MG63 (cell line): ENCODE measurements around the gene ERC1. TPM values are rescaled to one million over a fixed set of nuclear protein-coding genes. Genes with fewer than 3 reads are reported as not detected.
A peak's percentile ranks its signal among the peaks of the same experiment; 100 is the strongest.

Source experiments
- DNase-seq: peaks from one replicate; pipeline ENCODE4 v3.0.0-alpha.2; 2020
- H3K27me3 ChIP-seq: fragments of 250-450 bp; sonication (Bioruptor Pico); 2 replicates; pipeline ENCODE4 v1.5.1; 2020; ENCODE audit warnings: mild to moderate bottlenecking, moderate library complexity
- H3K36me3 ChIP-seq: fragments of 250-450 bp; sonication (Bioruptor Pico); 2 replicates; pipeline ENCODE4 v1.5.1; 2020; ENCODE audit warnings: mild to moderate bottlenecking, moderate library complexity
- H3K4me3 ChIP-seq: fragments of 250-450 bp; sonication (Bioruptor Pico); 2 replicates; pipeline ENCODE4 v1.5.1; 2020; ENCODE audit warnings: mild to moderate bottlenecking, moderate library complexity
- H3K9me3 ChIP-seq: fragments of 250-450 bp; sonication (Bioruptor Pico); 2 replicates; pipeline ENCODE4 v1.5.1; 2020; ENCODE audit warnings: mild to moderate bottlenecking, moderate library complexity
- total RNA-seq: library from RNA; depleted of rRNA; stranded (reverse); fragments of >200 nt; shearing (Covaris generic); gene quantifications from 2 replicates; pipeline ENCODE4 v1.2.3, GENCODE V29; 2014; ENCODE audit warnings: low replicate concordance; rRNA removed

ERC1 gene
- total RNA-seq, 1 experiment from 2014 or later = 24.4 TPM

DNA sequence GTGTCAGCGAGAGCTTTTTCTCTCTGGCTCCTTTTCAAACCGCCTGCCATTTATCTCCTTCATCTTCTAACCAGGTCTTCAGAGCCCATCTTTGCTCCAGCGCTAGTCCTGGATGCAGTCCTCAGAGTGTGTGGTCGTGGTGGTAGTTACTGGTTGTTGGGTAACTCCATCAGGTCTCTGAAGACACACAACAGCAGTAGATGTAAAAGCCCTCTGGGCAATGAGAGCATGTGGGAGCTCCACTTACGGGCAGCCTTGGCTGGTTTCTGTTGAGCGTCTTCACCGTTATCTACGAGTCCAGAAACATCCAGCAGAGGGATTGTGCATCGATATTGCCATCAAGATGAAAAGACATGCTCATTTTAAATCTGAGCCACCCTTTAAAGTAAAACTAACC is 542.2 kb downstream of the ERC1 start:
- H3K27me3 ChIP-seq = no peaks in the 10 kb centered on the region
- DNase-seq = no peak
- peak overlapping the region; percentile 78 for H3K4me3 ChIP-seq
- H3K9me3 ChIP-seq = no peaks in the 10 kb centered on the region
- peaks cover 67% of the 10 kb centered on the region for H3K36me3 ChIP-seq

DNA sequence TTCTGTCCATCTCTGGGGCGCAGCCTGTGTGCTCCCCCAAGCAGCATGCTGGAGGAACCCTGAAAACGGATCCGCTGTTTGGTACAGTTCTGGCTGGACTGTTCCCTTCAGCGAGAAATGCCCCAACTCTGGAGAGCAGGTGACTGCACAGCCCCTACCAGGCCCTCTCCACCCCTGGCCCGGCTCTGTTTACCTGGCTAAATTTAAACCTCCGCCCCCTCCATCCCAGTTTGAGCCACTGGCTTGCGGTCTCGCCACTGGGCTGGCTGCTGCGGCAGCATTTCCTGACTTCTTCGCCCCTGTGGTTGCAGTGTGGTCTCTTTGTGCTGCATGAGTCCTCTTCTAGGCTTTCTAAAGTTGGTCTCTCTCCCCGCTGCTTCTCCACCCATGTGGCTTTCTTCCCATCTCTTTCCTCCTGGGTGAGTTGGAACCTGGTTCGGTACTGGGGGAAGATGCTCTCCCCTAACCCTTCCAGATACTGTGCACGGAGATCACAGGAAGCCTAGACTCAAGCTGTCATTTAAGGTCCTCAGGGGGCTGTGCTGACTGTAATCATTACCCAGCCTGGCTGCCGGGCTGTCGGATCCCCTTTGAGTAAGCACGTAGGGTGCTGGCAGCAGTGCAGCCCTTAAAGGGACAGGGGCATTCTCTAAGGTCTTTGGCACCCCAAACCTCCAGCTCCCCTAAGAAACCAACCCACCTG is 542.7 kb downstream of the ERC1 start:
- Histone ChIP-seq H3K27me3 (no peaks in the 10 kb centered on the region), H3K36me3 (peaks cover 70% of the 10 kb centered on the region), H3K9me3 (no peaks in the 10 kb centered on the region), H3K4me3 (peak overlapping the region; percentile 78)
- DNase-seq = peak; percentile 52

- Histone ChIP-seq H3K9me3 (no peaks in the 10 kb centered on the region), H3K4me3 (peak overlapping the region; percentile 78), H3K27me3 (no peaks in the 10 kb centered on the region), H3K36me3 (peaks cover 80% of the 10 kb centered on the region)
- peak; percentile 21 for DNase-seq
Observed at GRCh38 chr12:1534748-1535147, 543.7 kb downstream of the ERC1 start.

DNA sequence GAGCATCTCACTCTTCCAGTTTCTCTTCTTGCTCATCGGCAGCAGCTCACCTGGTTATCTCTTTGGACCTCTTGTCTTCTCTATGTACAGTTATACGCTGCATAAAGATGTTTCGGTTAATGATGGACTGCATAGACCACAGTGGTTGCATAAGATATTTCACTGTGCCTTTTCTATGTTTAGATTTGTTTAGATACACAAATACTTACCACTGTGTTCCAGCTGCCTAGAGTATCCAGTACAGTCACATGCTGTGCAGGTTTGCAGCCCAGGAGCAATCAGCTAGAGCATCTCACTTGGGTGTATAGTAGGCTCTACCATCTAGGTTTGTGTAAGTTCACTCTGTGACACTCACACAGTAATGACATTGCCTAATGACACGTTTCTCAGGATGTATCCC is 545.8 kb downstream of the ERC1 start:
- no peak for DNase-seq
- Histone ChIP-seq H3K36me3 (peaks cover 81% of the 10 kb centered on the region), H3K27me3 (no peaks in the 10 kb centered on the region), H3K9me3 (no peaks in the 10 kb centered on the region), H3K4me3 (no peak overlapping the region)

DNA sequence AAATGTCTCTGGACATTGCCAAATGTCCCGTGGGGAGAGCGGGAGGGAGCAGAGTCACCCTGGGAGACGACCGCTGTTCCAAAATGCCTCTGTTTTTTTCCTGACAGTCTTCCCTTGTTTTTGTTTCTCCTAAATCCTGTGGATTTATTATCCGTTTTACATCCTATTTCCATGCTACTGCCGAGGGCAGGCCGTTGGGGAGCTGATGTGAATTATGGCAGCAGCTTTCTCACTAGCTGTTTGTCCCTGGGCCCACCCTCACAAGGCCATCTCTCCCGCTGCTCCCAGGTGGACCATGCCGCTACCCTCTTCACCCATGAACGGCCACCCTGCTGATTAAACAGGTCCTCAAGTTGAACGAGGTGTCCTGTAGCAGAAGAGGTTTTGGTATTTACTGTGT is 548.1 kb downstream of the ERC1 start:
- Histone ChIP-seq H3K27me3 (no peaks in the 10 kb centered on the region), H3K4me3 (no peak overlapping the region), H3K9me3 (no peaks in the 10 kb centered on the region; the same call in 1 of the 2 replicates), H3K36me3 (peaks cover 77% of the 10 kb centered on the region)
- DNase-seq = no peak

DNA sequence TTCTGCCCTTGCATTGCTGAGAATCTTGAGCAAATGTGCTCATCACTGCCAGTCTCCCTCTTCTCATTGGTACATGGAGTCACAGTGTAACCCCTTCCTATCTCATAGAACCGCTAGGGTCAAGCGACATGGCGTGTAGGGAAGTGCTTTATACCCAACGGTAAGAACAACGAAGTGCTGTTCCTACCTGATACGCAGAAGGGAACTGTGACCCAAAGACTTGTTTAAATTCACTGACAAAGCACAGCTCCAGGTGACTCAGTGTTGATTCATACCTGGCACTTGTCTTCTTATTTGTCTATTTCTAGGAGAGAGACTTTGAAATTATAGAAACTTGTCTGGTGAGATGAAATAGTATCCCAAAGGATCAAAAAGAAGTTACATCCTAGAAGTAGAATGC is 549.7 kb downstream of the ERC1 start:
- Histone ChIP-seq H3K36me3 (peaks cover 78% of the 10 kb centered on the region), H3K4me3 (no peak overlapping the region), H3K27me3 (no peaks in the 10 kb centered on the region), H3K9me3 (no peaks in the 10 kb centered on the region; the same call in 1 of the 2 replicates)
- peak; percentile 59 for DNase-seq

- peaks cover 81% of the 10 kb centered on the region for H3K36me3 ChIP-seq
- no peak for DNase-seq
- no peaks in the 10 kb centered on the region for H3K27me3 ChIP-seq
- no peaks in the 10 kb centered on the region; the same call in 1 of the 2 replicates for H3K9me3 ChIP-seq
- no peak overlapping the region for H3K4me3 ChIP-seq
Observed at GRCh38 chr12:1542599-1542998, 551.6 kb downstream of the ERC1 start.

- no peaks in the 10 kb centered on the region for H3K27me3 ChIP-seq
- H3K9me3 ChIP-seq = peaks cover 2% of the 10 kb centered on the region
- no peak overlapping the region for H3K4me3 ChIP-seq
- peak; percentile 38 for DNase-seq
- H3K36me3 ChIP-seq = peaks cover 80% of the 10 kb centered on the region
Observed at GRCh38 chr12:1544996-1545700, 554.1 kb downstream of the ERC1 start.

Other genes starting within 250 kb of the ERC1 start
- 21.6 and 25.0 TPM in 2 replicates for gene WNK1, start 238.6 kb upstream of the ERC1 start, total RNA-seq
- gene RAD52, start 41.5 kb upstream of the ERC1 start, total RNA-seq = 1.9 and 7.3 TPM in 2 replicates